ENCODE measurements around the gene PLCB4. TPM values are rescaled to one million over a fixed set of nuclear protein-coding genes. Genes with fewer than 3 reads are reported as not detected.

PLCB4 gene
- total and polyA plus RNA-seq, 12 donors, result 0.26 to 8.5 (median 2.8) TPM

DNA sequence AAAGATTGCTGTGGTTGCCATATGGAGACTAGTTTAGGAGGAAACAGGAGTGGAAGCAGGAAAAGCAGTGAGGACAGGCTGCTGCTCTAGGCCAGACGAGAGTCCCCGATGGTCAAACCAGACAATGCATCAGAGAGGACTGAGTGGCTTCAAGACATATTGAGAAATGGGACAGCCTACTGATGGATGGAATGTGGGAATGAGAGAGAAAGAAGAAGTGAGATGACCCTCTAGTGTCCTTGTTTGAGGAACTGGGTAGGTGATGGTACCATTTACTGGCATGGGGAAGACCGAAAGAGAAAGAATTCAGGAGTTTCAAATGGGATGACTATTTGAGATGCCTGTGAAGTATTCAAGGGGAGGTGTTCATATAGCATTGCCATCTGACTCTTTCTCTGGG, 333.7 kb downstream of the PLCB4 start:
- Histone ChIP-seq H3K4me3 (no peak overlapping the region), H3K27ac (no peak overlapping the region), H3K4me1 (replicated peaks in 1 of 2) (no peaks in the 10 kb centered on the region), H3K27me3 (no peaks in the 10 kb centered on the region), H3K36me3 (replicated peaks in 1 of 2) (no peaks in the 10 kb centered on the region), H3K9me3 (replicated peaks in 1 of 3) (no peaks in the 10 kb centered on the region)
- TF ChIP-seq, protein P1, sequence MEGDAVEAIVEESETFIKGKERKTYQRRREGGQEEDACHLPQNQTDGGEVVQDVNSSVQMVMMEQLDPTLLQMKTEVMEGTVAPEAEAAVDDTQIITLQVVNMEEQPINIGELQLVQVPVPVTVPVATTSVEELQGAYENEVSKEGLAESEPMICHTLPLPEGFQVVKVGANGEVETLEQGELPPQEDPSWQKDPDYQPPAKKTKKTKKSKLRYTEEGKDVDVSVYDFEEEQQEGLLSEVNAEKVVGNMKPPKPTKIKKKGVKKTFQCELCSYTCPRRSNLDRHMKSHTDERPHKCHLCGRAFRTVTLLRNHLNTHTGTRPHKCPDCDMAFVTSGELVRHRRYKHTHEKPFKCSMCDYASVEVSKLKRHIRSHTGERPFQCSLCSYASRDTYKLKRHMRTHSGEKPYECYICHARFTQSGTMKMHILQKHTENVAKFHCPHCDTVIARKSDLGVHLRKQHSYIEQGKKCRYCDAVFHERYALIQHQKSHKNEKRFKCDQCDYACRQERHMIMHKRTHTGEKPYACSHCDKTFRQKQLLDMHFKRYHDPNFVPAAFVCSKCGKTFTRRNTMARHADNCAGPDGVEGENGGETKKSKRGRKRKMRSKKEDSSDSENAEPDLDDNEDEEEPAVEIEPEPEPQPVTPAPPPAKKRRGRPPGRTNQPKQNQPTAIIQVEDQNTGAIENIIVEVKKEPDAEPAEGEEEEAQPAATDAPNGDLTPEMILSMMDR (IDR thresholded peaks at IDR 0.05), result no peak
- TF ChIP-seq POLR2A (IDR thresholded peaks at IDR 0.05), result no peak
- intact Hi-C loops (cut with DNase I), result loop anchor here in 1 of 2 donors (10.0 kb wide), 1 partner anchor 502 kb away; no protein-coding TSS in a partner anchor
- whole genome bisulfite sequencing, 4 donors, result 88 to 97% (median 95%) methylated on average over 3 of the region's 3 CpGs
- no peak for DNase-seq

DNA sequence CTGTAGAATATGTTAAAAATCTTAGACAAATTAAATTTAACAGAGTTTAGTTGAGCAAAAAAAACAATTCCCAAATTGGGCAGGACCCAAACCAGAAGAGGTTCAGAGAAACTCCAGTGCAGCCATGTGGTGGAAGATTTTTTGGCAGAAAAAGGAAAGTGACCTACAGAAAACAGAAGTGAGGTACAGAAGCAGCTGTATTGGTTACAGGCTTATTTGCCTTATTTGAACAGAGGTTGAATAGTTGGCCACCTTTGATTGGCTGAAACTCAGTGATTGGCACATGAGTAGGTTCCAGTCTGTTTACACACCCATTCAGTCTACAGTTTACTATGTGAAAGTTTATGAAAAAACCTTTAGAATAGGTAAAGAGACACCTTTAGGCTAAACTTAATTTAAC, 334.6 kb downstream of the PLCB4 start:
- H3K27me3 ChIP-seq, result no peaks in the 10 kb centered on the region
- H3K36me3 ChIP-seq (replicated peaks in 1 of 2), result no peaks in the 10 kb centered on the region
- H3K4me1 ChIP-seq (replicated peaks in 1 of 2), result no peaks in the 10 kb centered on the region
- no peaks in the 10 kb centered on the region for H3K9me3 ChIP-seq (replicated peaks in 1 of 3)
- no peak overlapping the region for H3K4me3 ChIP-seq
- H3K27ac ChIP-seq, result no peak overlapping the region
- TF ChIP-seq, protein P1 (IDR thresholded peaks at IDR 0.05), result no peak
- no peak for TF ChIP-seq POLR2A (IDR thresholded peaks at IDR 0.05)
- intact Hi-C loops (cut with DNase I), result loop anchor here in 1 of 2 donors (10.0 kb wide), 1 partner anchor 501 kb away; no protein-coding TSS in a partner anchor
- no peak for DNase-seq

DNA sequence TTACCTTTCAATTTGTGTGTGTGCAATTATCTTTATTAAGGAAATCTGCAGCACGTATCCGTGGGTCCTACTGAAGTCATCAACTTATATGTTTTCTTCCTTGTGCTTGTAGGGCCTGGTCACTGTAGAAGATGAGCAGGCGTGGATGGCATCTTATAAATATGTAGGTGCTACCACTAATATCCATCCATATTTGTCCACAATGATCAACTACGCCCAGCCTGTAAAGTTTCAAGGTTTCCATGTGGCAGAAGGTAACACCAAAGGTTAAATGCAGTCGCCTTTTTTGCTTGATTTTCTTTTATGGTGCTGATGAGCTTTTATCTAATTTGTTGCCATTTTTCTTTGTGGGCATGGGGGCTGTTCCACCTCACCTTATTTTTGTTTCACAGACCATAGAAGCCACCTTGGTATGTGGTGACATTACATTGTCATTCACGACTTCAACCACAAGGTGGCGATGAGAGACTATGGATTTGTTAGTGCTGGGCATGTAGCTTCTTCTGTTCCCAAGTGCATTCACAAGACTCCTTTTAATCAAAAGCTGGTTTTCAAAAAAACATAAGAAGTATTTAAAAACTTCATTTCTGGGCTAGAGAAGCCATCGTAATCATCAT, 339.0 kb downstream of the PLCB4 start:
- Histone ChIP-seq H3K27ac (no peak overlapping the region), H3K9me3 (replicated peaks in 1 of 3) (no peaks in the 10 kb centered on the region), H3K4me1 (replicated peaks in 1 of 2) (no peaks in the 10 kb centered on the region), H3K27me3 (no peaks in the 10 kb centered on the region), H3K4me3 (no peak overlapping the region), H3K36me3 (replicated peaks in 1 of 2) (no peaks in the 10 kb centered on the region)
- peak; percentile 43 to 88 (median 68) for DNase-seq
- no peak for TF ChIP-seq POLR2A (IDR thresholded peaks at IDR 0.05)
- TF ChIP-seq, protein P1 (IDR thresholded peaks at IDR 0.05), result peak; percentile 86 to 92 (median 90)
- 40 to 44% (median 42%) methylated on average over 8 of the region's 8 CpGs for WGBS, 4 donors
- intact Hi-C loops (cut with DNase I), result loop anchor here in 1 of 2 donors (2.0 to 10.0 kb wide), 2 partner anchors 203 to 497 kb away; no protein-coding TSS in a partner anchor

DNA sequence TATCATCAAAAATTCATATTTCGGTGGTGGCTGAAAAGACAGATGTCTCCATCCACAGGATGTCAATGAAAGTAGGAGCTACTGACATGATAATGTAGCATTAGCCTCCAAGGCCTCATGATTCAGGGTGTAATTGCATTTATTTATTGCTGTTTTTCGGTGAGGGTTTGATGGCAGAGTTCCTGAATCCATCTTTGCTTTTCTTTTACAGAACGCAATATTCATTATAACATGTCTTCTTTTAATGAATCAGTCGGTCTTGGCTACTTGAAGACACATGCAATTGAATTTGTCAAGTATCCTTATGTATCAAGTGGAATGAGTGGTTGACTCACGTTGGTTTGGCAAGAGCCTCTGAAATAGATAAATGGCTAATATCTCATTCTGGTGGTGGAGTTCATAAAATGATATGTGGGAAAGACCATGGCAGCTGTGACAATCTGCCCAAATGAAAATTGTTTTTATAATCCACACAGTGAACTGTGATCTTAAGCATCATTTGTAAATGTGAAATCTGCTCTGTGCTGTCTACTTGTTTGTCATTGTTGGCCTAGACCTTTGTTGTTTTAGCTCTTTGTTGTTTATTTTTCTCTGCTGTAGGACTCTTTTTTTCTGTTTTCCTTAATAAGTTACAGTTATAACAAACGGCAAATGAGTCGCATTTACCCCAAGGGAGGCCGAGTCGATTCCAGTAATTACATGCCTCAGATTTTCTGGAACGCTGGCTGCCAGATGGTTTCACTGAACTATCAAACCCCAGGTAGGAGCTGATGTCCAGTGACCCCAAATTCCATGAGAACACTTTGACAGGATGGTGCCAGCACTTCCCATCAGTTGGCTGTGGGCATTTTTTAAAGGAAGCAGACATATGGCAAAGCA, 339.8 kb downstream of the PLCB4 start:
- Histone ChIP-seq H3K27me3 (no peaks in the 10 kb centered on the region), H3K4me1 (replicated peaks in 1 of 2) (no peaks in the 10 kb centered on the region), H3K4me3 (no peak overlapping the region), H3K36me3 (replicated peaks in 1 of 2) (no peaks in the 10 kb centered on the region), H3K27ac (no peak overlapping the region), H3K9me3 (replicated peaks in 1 of 3) (no peaks in the 10 kb centered on the region)
- intact Hi-C loops (cut with DNase I), result loop anchor here in 1 of 2 donors (2.0 to 10.0 kb wide), 2 partner anchors 202 to 496 kb away; no protein-coding TSS in a partner anchor
- TF ChIP-seq, protein P1 (IDR thresholded peaks at IDR 0.05), result peak in 1 of 6 experiments; percentile 9
- no peak for TF ChIP-seq POLR2A (IDR thresholded peaks at IDR 0.05)
- 45 to 58% (median 55%) methylated on average over 10 of the region's 10 CpGs for WGBS, 4 donors
- no peak for DNase-seq

Data from adrenal gland (tissue), 12 donors.